Naive thymus-derived CD4-positive, alpha-beta T cell (primary cell): ENCODE data around the gene OLFM4. TPM values are rescaled to one million over a fixed set of nuclear protein-coding genes. Genes with fewer than 3 reads are reported as not detected.

Experiments
- ATAC-seq: fragments of 150-1000 bp; cut with Tn5 transposase; 2 replicates; pipeline ENCODE4 v1.10.0; 2021; ENCODE audit warnings: mild to moderate bottlenecking, moderate library complexity
- CTCF ChIA-PET: fragments of 350-600 bp; sonication (Branson Sonifier 250); formaldehyde crosslinking; loops from one replicate; lab custom pipeline; 2021; ENCODE audit warnings: antibody characterized with exemption; lab: Charles Lee
- POLR2A ChIA-PET: fragments of 350-600 bp; sonication (Branson Sonifier 250); formaldehyde crosslinking; loops from one replicate; lab custom pipeline; 2021; ENCODE audit warnings: antibody characterized with exemption, inconsistent platforms; lab: Charles Lee
- DNase-seq, 9 donors: peaks; one replicate each; pipeline versions ENCODE4 v3.0.0 to v3.0.0-alpha.2; 2020 to 2022; ENCODE audit warnings: mixed read lengths in 1 of 9
- H3K27ac ChIP-seq: one replicate; pipeline ENCODE4 v1.7.0; 2013; ENCODE audit warnings: mild to moderate bottlenecking, low read depth, low read length, moderate library complexity
- H3K27me3 ChIP-seq, 2 donors: one replicate each; pipeline ENCODE4 v1.7.0; 2013; ENCODE audit warnings: low read length in 2 of 2, mild to moderate bottlenecking in 2 of 2, moderate library complexity in 2 of 2; ENCODE audit not compliant: control insufficient read depth in 2 of 2, insufficient read depth in 2 of 2
- H3K36me3 ChIP-seq, 3 experiments: 1 replicate in 2 of 3; 2 replicates in 1 of 3; pipeline ENCODE4 v1.7.0; 2013; ENCODE audit warnings: low read length in 3 of 3, mild to moderate bottlenecking in 3 of 3, moderate library complexity in 1 of 3; ENCODE audit not compliant: insufficient read depth in 3 of 3, control insufficient read depth in 2 of 3
- H3K4me1 ChIP-seq, 2 donors: one replicate each; pipeline ENCODE4 v1.7.0; 2013; ENCODE audit warnings: low read length in 2 of 2, mild to moderate bottlenecking in 2 of 2, moderate library complexity in 1 of 2; ENCODE audit not compliant: control insufficient read depth in 2 of 2, insufficient read depth in 2 of 2
- H3K4me3 ChIP-seq: 2 replicates; pipeline ENCODE4 v1.7.0; 2013; ENCODE audit warnings: mild to moderate bottlenecking, low read length
- H3K9me3 ChIP-seq, 3 experiments: 1 replicate in 2 of 3; 2 replicates in 1 of 3; pipeline ENCODE4 v1.7.0; 2013; ENCODE audit warnings: low read length in 3 of 3; ENCODE audit not compliant: control insufficient read depth in 2 of 3
- H3K27ac Mint-ChIP-seq, 9 donors: one replicate each; pipeline ENCODE4 v1.8.0; 2020 to 2022; ENCODE audit warnings: mixed read lengths in 9 of 9, mild to moderate bottlenecking in 8 of 9, moderate library complexity in 5 of 9, inconsistent platforms in 2 of 9
- H3K27me3 Mint-ChIP-seq, 5 donors: one replicate each; pipeline ENCODE4 v1.8.0; 2021 to 2022; ENCODE audit warnings: mixed read lengths in 5 of 5, mild to moderate bottlenecking in 1 of 5
- H3K36me3 Mint-ChIP-seq, 5 donors: one replicate each; pipeline ENCODE4 v1.8.0; 2020 to 2022; ENCODE audit warnings: mixed read lengths in 5 of 5, mild to moderate bottlenecking in 3 of 5, inconsistent platforms in 1 of 5
- H3K4me1 Mint-ChIP-seq, 7 donors: one replicate each; pipeline ENCODE4 v1.8.0; 2020 to 2022; ENCODE audit warnings: mixed read lengths in 7 of 7, mild to moderate bottlenecking in 3 of 7, inconsistent platforms in 1 of 7
- H3K4me3 Mint-ChIP-seq, 10 donors: one replicate each; pipeline ENCODE4 v1.8.0; 2020 to 2022; ENCODE audit warnings: mild to moderate bottlenecking in 10 of 10, mixed read lengths in 10 of 10, moderate library complexity in 6 of 10, inconsistent platforms in 2 of 10
- H3K9me3 Mint-ChIP-seq, 11 donors: one replicate each; pipeline ENCODE4 v1.8.0; 2020 to 2022; ENCODE audit warnings: mixed read lengths in 11 of 11, mild to moderate bottlenecking in 4 of 11, inconsistent platforms in 1 of 11, moderate library complexity in 1 of 11
- intact Hi-C, 2 donors: fragments of 100-400 bp; cut with micrococcal nuclease; formaldehyde crosslinking; loops; one replicate each; pipeline ENCODE4 v1.15.1; 2023
- polyA plus RNA-seq, 2 donors: library from polyadenylated mRNA; unstranded; fragments of 300-500 nt; fragmentation: Illumina TruSeq; gene quantifications; one replicate each; pipeline ENCODE4 v1.2.3, GENCODE V29; 2021
- total RNA-seq, 6 experiments: library from RNA in 5 of 6; stranded (reverse) in 5 of 6; gene quantifications; 1 replicate in 5 of 6; 2 replicates in 1 of 6; pipeline ENCODE4 v1.2.3 and lab custom pipeline; 2021 to 2026

The OLFM4 gene
- total and polyA plus RNA-seq, 7 experiments from 2014 or later, result not detected

DNA sequence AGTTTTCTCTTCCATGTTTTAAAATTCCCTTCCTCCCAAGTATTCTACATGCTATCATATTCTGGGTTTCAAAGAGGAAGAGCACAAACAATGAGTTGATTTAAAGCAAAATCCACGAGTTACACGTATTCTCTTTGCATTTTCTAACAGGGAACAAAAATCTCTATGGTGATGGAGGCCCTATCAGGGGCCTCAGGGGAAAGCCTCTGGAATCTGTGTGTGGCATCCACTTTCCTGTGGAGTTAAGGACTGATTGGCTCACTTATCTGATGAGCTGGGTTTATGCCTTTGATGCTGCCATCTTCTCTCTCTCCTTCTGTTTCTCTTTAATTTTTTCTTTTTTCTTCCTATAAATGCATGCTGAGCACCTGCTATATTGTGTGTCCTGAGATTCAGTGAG is 14.8 kb downstream of the OLFM4 start:
- ATAC-seq, result no peak
- intact Hi-C loops, result no loop called here
- no peak overlapping the region for H3K4me3 Mint-ChIP-seq
- peaks cover 0 to 4% (median 0%) of the 10 kb centered on the region in 11 donors for H3K9me3 Mint-ChIP-seq
- no peaks in the 10 kb centered on the region for H3K36me3 Mint-ChIP-seq
- H3K27me3 ChIP-seq, result no peaks in the 10 kb centered on the region
- H3K36me3 ChIP-seq, result no peaks in the 10 kb centered on the region
- ChIA-PET POLR2A (no interaction called here), CTCF (no interaction called here)
- H3K9me3 ChIP-seq, result no peaks in the 10 kb centered on the region
- no peaks in the 10 kb centered on the region for H3K4me1 Mint-ChIP-seq
- no peak for DNase-seq
- peaks cover 0 to 6% (median 4%) of the 10 kb centered on the region in 5 donors for H3K27me3 Mint-ChIP-seq
- H3K27ac Mint-ChIP-seq, result no peak overlapping the region
- no peaks in the 10 kb centered on the region for H3K4me1 ChIP-seq
- no peak overlapping the region for H3K27ac ChIP-seq
- H3K4me3 ChIP-seq, result no peak overlapping the region

DNA sequence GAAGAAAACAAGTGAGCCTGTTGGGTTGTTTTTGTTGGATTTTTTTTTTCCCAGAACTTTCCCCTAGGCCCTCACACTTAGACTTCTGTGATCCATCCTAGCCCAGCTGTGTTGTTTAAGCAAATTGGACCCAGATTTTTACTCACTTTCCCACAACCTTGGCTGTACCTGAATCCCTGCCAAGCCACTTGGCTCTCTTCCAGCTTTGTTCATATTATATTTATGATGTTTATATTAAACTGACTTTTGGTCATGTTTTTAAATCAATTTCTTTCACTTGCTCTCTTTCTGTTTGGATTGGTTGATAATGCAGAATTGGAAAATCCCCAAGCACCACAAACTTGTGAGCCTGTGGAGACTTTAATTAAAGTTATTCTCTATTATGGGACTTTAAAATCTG is 16.6 kb downstream of the OLFM4 start:
- H3K27me3 Mint-ChIP-seq, result peaks cover 0 to 11% (median 6%) of the 10 kb centered on the region in 5 donors
- Histone ChIP-seq H3K36me3 (no peaks in the 10 kb centered on the region), H3K4me1 (no peaks in the 10 kb centered on the region), H3K27ac (no peak overlapping the region), H3K27me3 (no peaks in the 10 kb centered on the region), H3K4me3 (no peak overlapping the region), H3K9me3 (no peaks in the 10 kb centered on the region)
- no peak for DNase-seq
- intact Hi-C loops, result no loop called here
- peaks cover 0 to 6% (median 0%) of the 10 kb centered on the region in 11 donors for H3K9me3 Mint-ChIP-seq
- CTCF ChIA-PET, result no interaction called here
- ATAC-seq, result no peak
- no peaks in the 10 kb centered on the region for H3K4me1 Mint-ChIP-seq
- POLR2A ChIA-PET, result no interaction called here
- H3K36me3 Mint-ChIP-seq, result no peaks in the 10 kb centered on the region
- H3K4me3 Mint-ChIP-seq, result no peak overlapping the region
- no peak overlapping the region for H3K27ac Mint-ChIP-seq

DNA sequence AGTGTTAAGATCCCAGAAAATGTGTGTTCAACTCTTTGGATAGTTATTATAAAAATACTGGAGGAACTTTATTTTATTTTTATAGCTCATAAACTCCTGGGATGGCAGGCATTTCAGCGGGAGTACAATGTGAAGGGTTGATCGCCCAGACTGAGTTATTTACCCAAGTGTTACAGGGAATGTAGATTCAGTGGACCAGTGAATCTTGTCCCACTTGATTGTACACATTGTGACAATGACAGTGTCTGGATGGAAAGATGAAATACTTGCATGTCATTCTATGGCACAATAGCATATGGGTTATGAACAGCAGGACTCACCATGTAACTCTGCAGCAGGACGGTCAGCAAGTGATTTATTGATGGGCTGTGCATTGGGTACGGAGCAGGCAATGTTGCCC is 20.3 kb downstream of the OLFM4 start:
- Histone ChIP-seq H3K27ac (no peak overlapping the region), H3K36me3 (no peaks in the 10 kb centered on the region), H3K9me3 (no peaks in the 10 kb centered on the region), H3K4me1 (no peaks in the 10 kb centered on the region), H3K4me3 (no peak overlapping the region), H3K27me3 (no peaks in the 10 kb centered on the region)
- intact Hi-C loops, result no loop called here
- ChIA-PET CTCF (no interaction called here), POLR2A (no interaction called here)
- H3K36me3 Mint-ChIP-seq, result no peaks in the 10 kb centered on the region
- peaks cover 0 to 3% (median 0%) of the 10 kb centered on the region in 11 donors for H3K9me3 Mint-ChIP-seq
- ATAC-seq, result no peak
- DNase-seq, result no peak
- H3K4me1 Mint-ChIP-seq, result no peaks in the 10 kb centered on the region
- H3K27ac Mint-ChIP-seq, result no peak overlapping the region
- peaks cover 0 to 14% (median 7%) of the 10 kb centered on the region in 5 donors for H3K27me3 Mint-ChIP-seq
- no peak overlapping the region for H3K4me3 Mint-ChIP-seq

DNA sequence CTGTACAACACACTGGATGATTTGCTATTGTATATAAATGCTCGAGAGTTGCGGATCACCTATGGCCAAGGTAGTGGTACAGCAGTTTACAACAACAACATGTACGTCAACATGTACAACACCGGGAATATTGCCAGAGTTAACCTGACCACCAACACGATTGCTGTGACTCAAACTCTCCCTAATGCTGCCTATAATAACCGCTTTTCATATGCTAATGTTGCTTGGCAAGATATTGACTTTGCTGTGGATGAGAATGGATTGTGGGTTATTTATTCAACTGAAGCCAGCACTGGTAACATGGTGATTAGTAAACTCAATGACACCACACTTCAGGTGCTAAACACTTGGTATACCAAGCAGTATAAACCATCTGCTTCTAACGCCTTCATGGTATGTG is 21.5 kb downstream of the OLFM4 start:
- Histone ChIP-seq H3K4me1 (no peaks in the 10 kb centered on the region), H3K4me3 (no peak overlapping the region), H3K9me3 (no peaks in the 10 kb centered on the region), H3K27me3 (no peaks in the 10 kb centered on the region), H3K27ac (no peak overlapping the region), H3K36me3 (no peaks in the 10 kb centered on the region)
- ATAC-seq (no peak), DNase-seq (no peak)
- no peaks in the 10 kb centered on the region for H3K4me1 Mint-ChIP-seq
- H3K9me3 Mint-ChIP-seq, result peaks cover 0 to 3% (median 0%) of the 10 kb centered on the region in 11 donors
- no peak overlapping the region for H3K27ac Mint-ChIP-seq
- no peaks in the 10 kb centered on the region for H3K36me3 Mint-ChIP-seq
- intact Hi-C loops, result no loop called here
- POLR2A ChIA-PET, result no interaction called here
- H3K4me3 Mint-ChIP-seq, result no peak overlapping the region
- peaks cover 0 to 14% (median 7%) of the 10 kb centered on the region in 5 donors for H3K27me3 Mint-ChIP-seq
- CTCF ChIA-PET, result no interaction called here

DNA sequence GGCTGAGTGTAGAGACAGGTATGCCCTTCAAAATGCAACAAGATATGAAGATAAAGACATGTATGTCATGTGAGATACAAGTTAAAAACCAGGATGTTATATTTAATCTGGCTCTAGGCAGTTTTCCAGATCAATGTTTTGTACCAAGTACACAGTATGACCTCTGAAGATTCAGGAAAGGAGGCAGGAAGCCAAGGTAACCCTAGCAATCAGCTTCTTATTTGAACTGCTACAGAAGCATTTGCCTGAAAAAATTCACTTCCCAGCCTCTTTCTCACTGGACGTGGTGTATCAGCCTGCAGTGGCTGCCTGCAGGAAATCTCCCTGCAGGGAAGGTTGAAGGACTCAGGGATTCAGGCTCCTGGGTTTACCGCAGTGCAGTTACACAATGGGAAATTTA is 24.1 kb downstream of the OLFM4 start:
- no peak for ATAC-seq
- no peak overlapping the region for H3K4me3 Mint-ChIP-seq
- H3K27ac Mint-ChIP-seq, result no peak overlapping the region

DNA sequence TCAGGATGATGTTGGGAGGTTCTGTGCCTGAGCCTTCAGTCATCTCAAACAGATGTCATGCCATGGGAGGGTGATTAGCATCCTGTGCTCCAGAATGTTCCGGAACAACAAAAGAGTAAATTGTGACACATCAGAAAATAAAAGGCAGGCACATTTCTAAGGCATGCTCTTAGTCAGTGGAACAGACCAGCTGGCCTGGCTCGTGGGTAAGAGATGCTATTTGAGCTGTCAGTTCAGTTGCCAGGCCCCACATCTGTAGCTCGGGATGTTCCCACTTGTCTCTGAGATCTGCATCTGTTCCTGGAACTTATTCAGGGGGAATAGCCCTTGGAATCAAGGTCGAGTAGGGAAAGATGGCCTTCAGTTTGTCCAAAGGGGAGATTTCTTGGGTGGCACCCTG is 26.0 kb downstream of the OLFM4 start:
- Mint-ChIP-seq H3K4me3 (no peak overlapping the region), H3K9me3 (peaks cover 0 to 1% (median 0%) of the 10 kb centered on the region in 11 donors), H3K36me3 (no peaks in the 10 kb centered on the region), H3K4me1 (no peaks in the 10 kb centered on the region), H3K27me3 (peaks cover 0 to 14% (median 3%) of the 10 kb centered on the region in 5 donors), H3K27ac (no peak overlapping the region)
- intact Hi-C loops, result no loop called here
- POLR2A ChIA-PET, result no interaction called here
- DNase-seq (no peak), ATAC-seq (no peak)
- Histone ChIP-seq H3K4me1 (no peaks in the 10 kb centered on the region), H3K36me3 (no peaks in the 10 kb centered on the region), H3K9me3 (no peaks in the 10 kb centered on the region), H3K27me3 (no peaks in the 10 kb centered on the region), H3K4me3 (no peak overlapping the region), H3K27ac (no peak overlapping the region)
- CTCF ChIA-PET, result no interaction called here

More for the DNA sequence above, 24.1 kb downstream of the OLFM4 start:
- no peaks in the 10 kb centered on the region for H3K27me3 ChIP-seq
- H3K9me3 ChIP-seq, result no peaks in the 10 kb centered on the region
- peaks cover 0 to 2% (median 0%) of the 10 kb centered on the region in 11 donors for H3K9me3 Mint-ChIP-seq
- no peak for DNase-seq
- no peak overlapping the region for H3K4me3 ChIP-seq
- intact Hi-C loops, result no loop called here
- POLR2A ChIA-PET, result no interaction called here
- H3K27ac ChIP-seq, result no peak overlapping the region
- no peaks in the 10 kb centered on the region for H3K4me1 Mint-ChIP-seq
- CTCF ChIA-PET, result no interaction called here
- no peaks in the 10 kb centered on the region for H3K36me3 Mint-ChIP-seq
- H3K4me1 ChIP-seq, result no peaks in the 10 kb centered on the region
- peaks cover 0 to 14% (median 3%) of the 10 kb centered on the region in 5 donors for H3K27me3 Mint-ChIP-seq
- no peaks in the 10 kb centered on the region for H3K36me3 ChIP-seq

DNA sequence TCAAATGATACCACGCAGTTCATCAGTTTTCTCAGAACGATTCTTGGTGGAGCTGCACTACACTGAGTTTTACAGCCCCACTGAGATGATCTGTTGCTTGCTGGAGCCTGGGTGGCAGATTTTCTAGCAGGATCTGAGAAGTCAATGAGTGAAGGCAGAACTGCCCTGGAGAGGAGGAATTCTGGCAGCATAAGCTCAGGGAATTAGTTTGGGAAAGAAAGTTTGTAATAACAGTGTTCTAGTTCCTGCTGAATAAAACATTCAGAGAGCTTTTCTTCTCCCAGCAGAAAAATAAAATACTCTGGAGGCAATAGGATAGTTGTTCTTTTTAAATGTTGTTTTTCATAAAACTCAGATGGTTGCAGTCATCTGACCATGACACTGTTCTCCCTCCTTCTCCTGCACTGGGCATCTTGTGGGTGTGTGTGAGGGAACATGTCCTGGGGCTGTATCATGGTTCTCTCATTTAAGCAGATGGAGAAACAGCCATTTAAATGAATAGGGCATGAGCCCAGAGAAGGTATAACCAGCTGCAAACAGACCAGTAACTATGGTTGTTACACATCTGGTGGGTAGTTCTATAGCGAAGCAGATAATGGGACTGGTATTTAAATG is 29.6 kb downstream of the OLFM4 start:
- H3K36me3 ChIP-seq, result no peaks in the 10 kb centered on the region
- peaks cover 0 to 1% (median 0%) of the 10 kb centered on the region in 11 donors for H3K9me3 Mint-ChIP-seq
- H3K9me3 ChIP-seq, result no peaks in the 10 kb centered on the region
- no peak overlapping the region for H3K4me3 Mint-ChIP-seq
- no peaks in the 10 kb centered on the region for H3K4me1 Mint-ChIP-seq
- H3K27me3 ChIP-seq, result no peaks in the 10 kb centered on the region
- H3K27ac ChIP-seq, result no peak overlapping the region
- no peaks in the 10 kb centered on the region for H3K4me1 ChIP-seq
- CTCF ChIA-PET, result no interaction called here
- no peak for DNase-seq
- no peaks in the 10 kb centered on the region for H3K36me3 Mint-ChIP-seq
- ATAC-seq, result no peak
- no peak overlapping the region for H3K4me3 ChIP-seq
- POLR2A ChIA-PET, result no interaction called here
- intact Hi-C loops, result no loop called here
- no peak overlapping the region for H3K27ac Mint-ChIP-seq
- peaks cover 0 to 11% (median 0%) of the 10 kb centered on the region in 5 donors for H3K27me3 Mint-ChIP-seq
